Esophagus squamous epithelium (tissue), 4 donors: ENCODE results near the gene SLC25A43.

Experiments used
- POLR2A ChIP-seq, 4 donors: fragments of 450-650 bp; IDR thresholded peaks; one replicate each; pipeline ENCODE4 v1.6.1; 2017; ENCODE audit warnings: antibody characterized with exemption in 4 of 4, mild to moderate bottlenecking in 4 of 4, moderate library complexity in 3 of 4
- TF ChIP-seq, protein P1 (sequence below), 6 experiments: fragments of 450-650 bp in 4 of 6; fragments of 200-600 bp in 2 of 6; sonication (generic) in 2 of 6; IDR thresholded peaks; one replicate each; pipeline ENCODE4 v1.5.1; 2016 to 2019; ENCODE audit warnings: antibody characterized with exemption in 6 of 6, mild to moderate bottlenecking in 4 of 6, moderate library complexity in 4 of 6

DNA sequence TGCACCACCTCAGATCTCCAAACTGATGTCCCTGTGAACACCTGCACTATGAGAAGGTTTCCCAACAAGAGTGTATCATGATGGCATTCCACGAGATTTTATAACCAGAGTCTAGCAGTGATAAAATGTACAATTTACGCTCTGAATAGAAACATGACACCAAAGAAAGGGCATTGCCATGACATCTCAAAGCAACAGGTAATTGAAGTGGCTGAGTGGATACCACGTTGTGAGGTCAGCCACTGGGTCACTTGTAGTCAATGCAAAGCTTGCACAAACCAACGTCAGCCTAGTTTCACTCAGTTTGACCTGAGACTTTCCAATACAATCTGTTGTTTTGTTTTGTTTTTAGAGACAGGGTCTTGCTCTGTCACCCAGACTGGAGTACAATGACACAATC is 54.1 kb downstream of the SLC25A43 start:
- TF ChIP-seq POLR2A (IDR thresholded peaks at IDR 0.05), result no peak
- TF ChIP-seq, protein P1, sequence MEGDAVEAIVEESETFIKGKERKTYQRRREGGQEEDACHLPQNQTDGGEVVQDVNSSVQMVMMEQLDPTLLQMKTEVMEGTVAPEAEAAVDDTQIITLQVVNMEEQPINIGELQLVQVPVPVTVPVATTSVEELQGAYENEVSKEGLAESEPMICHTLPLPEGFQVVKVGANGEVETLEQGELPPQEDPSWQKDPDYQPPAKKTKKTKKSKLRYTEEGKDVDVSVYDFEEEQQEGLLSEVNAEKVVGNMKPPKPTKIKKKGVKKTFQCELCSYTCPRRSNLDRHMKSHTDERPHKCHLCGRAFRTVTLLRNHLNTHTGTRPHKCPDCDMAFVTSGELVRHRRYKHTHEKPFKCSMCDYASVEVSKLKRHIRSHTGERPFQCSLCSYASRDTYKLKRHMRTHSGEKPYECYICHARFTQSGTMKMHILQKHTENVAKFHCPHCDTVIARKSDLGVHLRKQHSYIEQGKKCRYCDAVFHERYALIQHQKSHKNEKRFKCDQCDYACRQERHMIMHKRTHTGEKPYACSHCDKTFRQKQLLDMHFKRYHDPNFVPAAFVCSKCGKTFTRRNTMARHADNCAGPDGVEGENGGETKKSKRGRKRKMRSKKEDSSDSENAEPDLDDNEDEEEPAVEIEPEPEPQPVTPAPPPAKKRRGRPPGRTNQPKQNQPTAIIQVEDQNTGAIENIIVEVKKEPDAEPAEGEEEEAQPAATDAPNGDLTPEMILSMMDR (IDR thresholded peaks at IDR 0.05), result no peak
